Endothelial cell of umbilical vein (primary cell): Measurements from ENCODE around the gene ATP5MG. TPM values are rescaled to one million over a fixed set of nuclear protein-coding genes. Genes with fewer than 3 reads are reported as not detected.

Experiments used
- BruUV-seq: library from RNA; stranded (reverse); fragments of 400-500 nt; replicated peaks from 2 replicates; lab custom pipeline; 2021; lab: Mats Ljungman, UMichigan
- CTCF ChIA-PET: fragments of 300-600, 350-600 bp; sonication (Branson Sonifier 250); formaldehyde crosslinking; loops from one replicate; lab custom pipeline; 2021; ENCODE audit warnings: antibody characterized with exemption, inconsistent platforms; lab: Charles Lee
- POLR2A ChIA-PET: fragments of 300-600, 350-600 bp; sonication (Branson Sonifier 250); formaldehyde crosslinking; loops from one replicate; lab custom pipeline; 2021; ENCODE audit warnings: antibody characterized with exemption, inconsistent platforms; lab: Charles Lee
- DNase-seq: peaks from one replicate; pipeline ENCODE4 v3.0.0-alpha.2; 2011; ENCODE audit warnings: low read depth, low spot score
- FAIRE-seq: peaks from 2 replicates; lab custom pipeline; 2011; peaks lifted over from hg19 to GRCh38; lab: Jason Lieb, UNC
- H2AFZ ChIP-seq: 2 replicates; pipeline ENCODE4 v1.6.0; 2012; ENCODE audit warnings: low read depth, low read length, control low read depth, inconsistent platforms
- H3K27ac ChIP-seq: 2 replicates; pipeline ENCODE4 v1.5.1; 2011; ENCODE audit warnings: low read depth, mild to moderate bottlenecking, control low read depth, low read length, moderate library complexity; ENCODE audit not compliant: insufficient read depth
- H3K27me3 ChIP-seq, 2 experiments: 2 replicates each; pipeline versions ENCODE4 v1.6.0 to v1.6.1; 2011; ENCODE audit warnings: low read length in 2 of 2, mixed read lengths in 1 of 2; ENCODE audit not compliant: control insufficient read depth in 2 of 2, insufficient read depth in 2 of 2
- H3K36me3 ChIP-seq, 2 experiments: 2 replicates in 1 of 2; 3 replicates in 1 of 2; pipeline ENCODE4 v1.5.1; 2011; ENCODE audit warnings: low read length in 2 of 2, mild to moderate bottlenecking in 1 of 2, moderate library complexity in 1 of 2; ENCODE audit not compliant: control insufficient read depth in 2 of 2, insufficient read depth in 2 of 2; ENCODE audit errors: extremely low read depth in 1 of 2
- H3K4me1 ChIP-seq: 3 replicates; pipeline ENCODE4 v1.5.1; 2011; ENCODE audit warnings: mild to moderate bottlenecking, low read length; ENCODE audit not compliant: control insufficient read depth, insufficient read depth; ENCODE audit errors: extremely low read depth
- H3K4me2 ChIP-seq: 2 replicates; pipeline ENCODE4 v1.6.1; 2011; ENCODE audit warnings: low read length, control low read depth, mixed read lengths; ENCODE audit not compliant: insufficient read depth
- H3K4me3 ChIP-seq, 3 experiments: fragments of 200-600 bp in 1 of 3; sonication (generic), shearing (Covaris generic) in 1 of 3; replicated peaks in 1 of 3; 2 replicates each; pipeline ENCODE4 v1.5.1; 2011 to 2016; ENCODE audit warnings: control low read depth in 3 of 3, low read length in 3 of 3, mild to moderate bottlenecking in 2 of 3, inconsistent platforms in 1 of 3, low read depth in 1 of 3, moderate library complexity in 1 of 3; ENCODE audit not compliant: insufficient read depth in 1 of 3
- H3K79me2 ChIP-seq: 2 replicates; pipeline ENCODE4 v1.6.0; 2012; ENCODE audit warnings: low read length, inconsistent platforms; ENCODE audit not compliant: control insufficient read depth, insufficient read depth
- H3K9ac ChIP-seq: replicated peaks from 2 replicates; pipeline ENCODE3; 2011; ENCODE audit warnings: low read length, control low read depth; ENCODE audit not compliant: insufficient read depth; ENCODE audit errors: extremely low read depth
- H3K9me1 ChIP-seq: replicated peaks from 3 replicates; pipeline ENCODE4 v1.6.0; 2011; ENCODE audit warnings: mild to moderate bottlenecking, low read length; ENCODE audit not compliant: control insufficient read depth, insufficient read depth; ENCODE audit errors: extremely low read depth
- H3K9me3 ChIP-seq: replicated peaks from 2 replicates; pipeline ENCODE4 v1.5.1; 2012; ENCODE audit warnings: low read length, inconsistent platforms; ENCODE audit not compliant: control insufficient read depth, insufficient read depth
- H4K20me1 ChIP-seq: replicated peaks from 2 replicates; pipeline ENCODE3; 2011; ENCODE audit warnings: mild to moderate bottlenecking, low read length; ENCODE audit not compliant: control insufficient read depth, insufficient read depth; ENCODE audit errors: extremely low read depth
- EZH2 ChIP-seq: IDR thresholded peaks from 2 replicates; pipeline ENCODE4 v1.6.1; 2012; ENCODE audit warnings: borderline replicate concordance, low read depth, mild to moderate bottlenecking, moderate library complexity, low read length, inconsistent platforms; ENCODE audit not compliant: severe bottlenecking
- FOS ChIP-seq: IDR thresholded peaks from 2 replicates; pipeline ENCODE4 v1.6.1; 2011; ENCODE audit warnings: mild to moderate bottlenecking, low read length, moderate library complexity, borderline replicate concordance; ENCODE audit not compliant: insufficient read depth
- GATA2 ChIP-seq: IDR thresholded peaks from 2 replicates; pipeline ENCODE4 v1.7.0; 2011; ENCODE audit warnings: low read depth, mild to moderate bottlenecking, moderate library complexity, mixed read lengths, low read length; ENCODE audit not compliant: insufficient read length, insufficient read depth
- JUN ChIP-seq: IDR thresholded peaks from 2 replicates; pipeline ENCODE4 v1.6.1; 2011; ENCODE audit warnings: borderline replicate concordance, low read depth; ENCODE audit not compliant: insufficient read length, insufficient read depth
- MYC ChIP-seq: IDR thresholded peaks from one replicate; pipeline ENCODE4 v1.6.1; 2011; ENCODE audit warnings: mild to moderate bottlenecking, low read depth, low read length
- POLR2A ChIP-seq: IDR thresholded peaks from 2 replicates; pipeline ENCODE4 v1.6.1; 2012; ENCODE audit warnings: low read depth, mild to moderate bottlenecking, control low read depth, low read length
- POLR2AphosphoS5 ChIP-seq: IDR thresholded peaks from 2 replicates; pipeline ENCODE4 v1.6.1; 2012; ENCODE audit warnings: low read depth, mild to moderate bottlenecking, control low read depth, low read length, moderate library complexity; ENCODE audit not compliant: insufficient read depth
- dilution Hi-C: fragments of 300-500 bp; cut with MboI; formaldehyde crosslinking; loops from one replicate; pipeline ENCODE4 v1.15.0; 2019; ENCODE audit warnings: low sequenced_read_pairs; ENCODE audit not compliant: extremely low pct_ligation_motif_present
- intact Hi-C: fragments of 100-400 bp; cut with micrococcal nuclease; formaldehyde crosslinking; loops from one replicate; pipeline ENCODE4 v1.10.0; 2022
- polyA plus RNA-seq, 4 experiments: library from polyadenylated mRNA; depleted of rRNA in 3 of 4; stranded (reverse) in 3 of 4; unstranded in 1 of 4; fragments of >200 nt; gene quantifications; 2 replicates each; pipeline versions ENCODE4 v1.2.1 to v1.2.3, GENCODE V29; 2011 to 2012; ENCODE audit warnings: missing spikeins in 1 of 4
- total RNA-seq: library from RNA; stranded (reverse); gene quantifications from 2 replicates; pipeline ENCODE4 v1.2.3, GENCODE V29; 2021
- TF ChIP-seq, protein P1 (sequence below), 2 donors: IDR thresholded peaks; 1 replicate in 1 of 2; 2 replicates in 1 of 2; pipeline ENCODE4 v1.5.1; 2011; ENCODE audit warnings: low read length in 2 of 2, mild to moderate bottlenecking in 2 of 2, moderate library complexity in 2 of 2, control low read depth in 1 of 2, inconsistent platforms in 1 of 2, low read depth in 1 of 2; ENCODE audit not compliant: insufficient read depth in 1 of 2; ENCODE audit errors: extremely low read depth in 1 of 2
- TF ChIP-seq, protein P2 (sequence below): IDR thresholded peaks from 2 replicates; pipeline ENCODE4 v1.6.1; 2011; ENCODE audit not compliant: insufficient read depth, insufficient read length

ATP5MG gene
- total and polyA plus RNA-seq, 2 donors (not counting 3 experiments of a cell fraction or from before 2014, with no cell fraction given), result 211 to 439 TPM

DNA sequence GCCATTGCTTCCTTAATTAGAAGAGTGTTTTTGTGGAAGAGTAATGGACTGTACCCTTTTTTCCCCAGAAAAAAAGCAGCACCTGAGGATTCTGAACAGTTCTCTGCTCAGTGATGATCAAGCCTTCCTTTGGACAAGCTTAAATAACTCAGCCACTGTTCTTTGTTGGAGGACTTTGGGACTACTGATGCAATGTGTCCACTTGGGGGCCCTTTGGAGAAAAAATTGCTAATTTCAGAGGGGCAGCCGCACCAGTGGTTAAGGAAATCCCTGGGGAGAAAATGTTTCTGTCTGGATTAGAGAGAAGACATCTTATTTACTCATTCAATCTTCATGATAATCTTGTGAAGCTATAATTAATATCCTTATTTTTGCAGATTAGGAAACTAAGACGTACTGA, 29.6 kb downstream of the ATP5MG start:
- Histone ChIP-seq H3K4me2 (no peak overlapping the region), H3K36me3 (no peaks in the 10 kb centered on the region), H3K9ac (no peak overlapping the region), H3K4me3 (no peak overlapping the region), H3K4me1 (peaks cover 18% of the 10 kb centered on the region), H4K20me1 (no peaks in the 10 kb centered on the region), H2AFZ (no peak overlapping the region), H3K27me3 (peaks cover 0 to 5% of the 10 kb centered on the region in 2 experiments), H3K79me2 (no peaks in the 10 kb centered on the region), H3K9me1 (no peaks in the 10 kb centered on the region), H3K27ac (no peak overlapping the region), H3K9me3 (no peaks in the 10 kb centered on the region)
- POLR2A ChIA-PET, result no interaction called here
- CTCF ChIA-PET, result interaction anchor here (0.8 to 1.9 kb wide), 14 partner anchors 11 to 58 kb away, joined by 3 to 9 read pairs (median 4); partner anchors contain the start of gene ATP5MG
- BruUV-seq, result no TSS peak
- intact Hi-C loops, result loop anchor here (1.0 kb wide), 1 partner anchor 54 kb away; no protein-coding TSS in a partner anchor
- TF ChIP-seq, protein P1, sequence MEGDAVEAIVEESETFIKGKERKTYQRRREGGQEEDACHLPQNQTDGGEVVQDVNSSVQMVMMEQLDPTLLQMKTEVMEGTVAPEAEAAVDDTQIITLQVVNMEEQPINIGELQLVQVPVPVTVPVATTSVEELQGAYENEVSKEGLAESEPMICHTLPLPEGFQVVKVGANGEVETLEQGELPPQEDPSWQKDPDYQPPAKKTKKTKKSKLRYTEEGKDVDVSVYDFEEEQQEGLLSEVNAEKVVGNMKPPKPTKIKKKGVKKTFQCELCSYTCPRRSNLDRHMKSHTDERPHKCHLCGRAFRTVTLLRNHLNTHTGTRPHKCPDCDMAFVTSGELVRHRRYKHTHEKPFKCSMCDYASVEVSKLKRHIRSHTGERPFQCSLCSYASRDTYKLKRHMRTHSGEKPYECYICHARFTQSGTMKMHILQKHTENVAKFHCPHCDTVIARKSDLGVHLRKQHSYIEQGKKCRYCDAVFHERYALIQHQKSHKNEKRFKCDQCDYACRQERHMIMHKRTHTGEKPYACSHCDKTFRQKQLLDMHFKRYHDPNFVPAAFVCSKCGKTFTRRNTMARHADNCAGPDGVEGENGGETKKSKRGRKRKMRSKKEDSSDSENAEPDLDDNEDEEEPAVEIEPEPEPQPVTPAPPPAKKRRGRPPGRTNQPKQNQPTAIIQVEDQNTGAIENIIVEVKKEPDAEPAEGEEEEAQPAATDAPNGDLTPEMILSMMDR (IDR thresholded peaks at IDR 0.05; ENCODE audit: extremely low read depth in 1 of 2, insufficient read depth in 1 of 2, low read depth in 1 of 2, low read length in 2 of 2), result no peak
- TF ChIP-seq EZH2 (no peak), POLR2A (no peak), MYC (no peak), JUN (no peak), GATA2 (no peak), POLR2AphosphoS5 (no peak), FOS (no peak)
- TF ChIP-seq, protein P2, sequence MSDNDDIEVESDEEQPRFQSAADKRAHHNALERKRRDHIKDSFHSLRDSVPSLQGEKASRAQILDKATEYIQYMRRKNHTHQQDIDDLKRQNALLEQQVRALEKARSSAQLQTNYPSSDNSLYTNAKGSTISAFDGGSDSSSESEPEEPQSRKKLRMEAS, result no peak
- no peak for FAIRE-seq
- dilution Hi-C loops, result no loop called here
- DNase-seq, result no peak
